ENCODE measurements around the gene LEMD3. TPM values are rescaled to one million over a fixed set of nuclear protein-coding genes. Genes with fewer than 3 reads are reported as not detected.

Gene LEMD3
- total RNA-seq (2022): 44.3 and 46.8 TPM in 2 replicates
- Bru-seq, nascent RNA: percentile 94 among the genes with signal in this experiment
- BruChase-seq, experiment 1, labeled RNA remaining after a 6-hour chase: percentile 74 among the genes with signal in this experiment
- percentile 86 among the genes with signal in this experiment for BruChase-seq, experiment 2, labeled RNA remaining after a 2-hour chase
- long read RNA-seq, full-length matches to known transcripts: 9 of 16 reads
- long read RNA-seq, partial matches to known transcripts: 1 of 16 reads
- long read RNA-seq, other reads (novel, unspliced or antisense): 6 of 16 reads

- no peak for TF ChIP-seq CTCF (IDR thresholded peaks at IDR 0.05; ENCODE audit: unreplicated experiment)
- intact Hi-C loops (cut with micrococcal nuclease; ENCODE audit: unreplicated experiment): no loop called here
- H3K27ac Mint-ChIP-seq (ENCODE audit: unreplicated experiment): peak within 1 kb of the TSS; percentile 98
- peaks cover 10% of the 10 kb centered on the region for H3K4me1 Mint-ChIP-seq (ENCODE audit: low read depth, unreplicated experiment)
- no TSS peak for BruUV-seq (replicated peaks)
- DNase-seq: peak; percentile 97
- no peaks in the 10 kb centered on the region for H3K27me3 Mint-ChIP-seq (ENCODE audit: unreplicated experiment)
- H3K4me3 Mint-ChIP-seq (ENCODE audit: low read depth, unreplicated experiment): peak within 1 kb of the TSS; percentile 91
- peaks cover 29% of the 10 kb centered on the region for H3K36me3 Mint-ChIP-seq (ENCODE audit: insufficient read depth, unreplicated experiment)
- CTCF ChIA-PET: interaction anchor here (0.5 to 1.5 kb wide), 7 partner anchors 9 to 64 kb away, joined by 3 to 7 read pairs (median 3); no protein-coding TSS in a partner anchor
- H3K9me3 Mint-ChIP-seq (ENCODE audit: low read depth, unreplicated experiment): no peaks in the 10 kb centered on the region
Measured at GRCh38 chr12:65169320-65170208, at the start of gene LEMD3. Gene LEMD3 (plus strand): TSS chr12:65169583. CDS start chr12:65169597, 14 bp downstream.

- H3K4me3 Mint-ChIP-seq (ENCODE audit: low read depth, unreplicated experiment): peak within 1 kb of the TSS; percentile 69
- no peak within 1 kb of the TSS for H3K27ac Mint-ChIP-seq (ENCODE audit: unreplicated experiment)
- H3K27me3 Mint-ChIP-seq (ENCODE audit: unreplicated experiment): peaks cover 48% of the 10 kb centered on the region
- peak; percentile 82 for TF ChIP-seq CTCF (IDR thresholded peaks at IDR 0.05; ENCODE audit: unreplicated experiment)
- peaks cover 8% of the 10 kb centered on the region for H3K4me1 Mint-ChIP-seq (ENCODE audit: low read depth, unreplicated experiment)
- no peaks in the 10 kb centered on the region for H3K36me3 Mint-ChIP-seq (ENCODE audit: insufficient read depth, unreplicated experiment)
- intact Hi-C loops (cut with micrococcal nuclease; ENCODE audit: unreplicated experiment): loop anchor here (5.0 kb wide), 1 partner anchor 111 kb away; no protein-coding TSS in a partner anchor
- CTCF ChIA-PET: interaction anchor here (1.0 kb wide), 1 partner anchor 17 kb away, joined by 3 read pairs; no protein-coding TSS in a partner anchor
- BruUV-seq (replicated peaks): no TSS peak
- H3K9me3 Mint-ChIP-seq (ENCODE audit: low read depth, unreplicated experiment): no peaks in the 10 kb centered on the region
- peak; percentile 55 for DNase-seq
Measured at GRCh38 chr12:65121049-65121955, 48.1 kb upstream of the LEMD3 start, which contains the start of gene WIF1. Gene WIF1 (minus strand): TSS chr12:65121305. CDS start chr12:65121191, 114 bp downstream.

- BruUV-seq (replicated peaks): no TSS peak
- H3K27ac Mint-ChIP-seq (ENCODE audit: unreplicated experiment): no peak overlapping the region
- H3K4me1 Mint-ChIP-seq (ENCODE audit: low read depth, unreplicated experiment): peaks cover 8% of the 10 kb centered on the region
- CTCF ChIA-PET: interaction anchor here (0.8 to 1.2 kb wide), 2 partner anchors 13 to 238 kb away, joined by 3 to 4 read pairs; no protein-coding TSS in a partner anchor
- intact Hi-C loops (cut with micrococcal nuclease; ENCODE audit: unreplicated experiment): loop anchor here (2.0 to 5.0 kb wide), 3 partner anchors 110 to 325 kb away; no protein-coding TSS in a partner anchor
- H3K27me3 Mint-ChIP-seq (ENCODE audit: unreplicated experiment): peaks cover 48% of the 10 kb centered on the region
- no peaks in the 10 kb centered on the region for H3K36me3 Mint-ChIP-seq (ENCODE audit: insufficient read depth, unreplicated experiment)
- no peaks in the 10 kb centered on the region for H3K9me3 Mint-ChIP-seq (ENCODE audit: low read depth, unreplicated experiment)
- DNase-seq: no peak
- H3K4me3 Mint-ChIP-seq (ENCODE audit: low read depth, unreplicated experiment): peak overlapping the region; percentile 69
- TF ChIP-seq CTCF (IDR thresholded peaks at IDR 0.05; ENCODE audit: unreplicated experiment): no peak
Measured at GRCh38 chr12:65121956-65122469, 47.4 kb upstream of the LEMD3 start.
